HG03103 (cell line): ENCODE results near the gene KRT3.

ENCODE experiments used
- ATAC-seq: cut with Tn5 transposase; IDR thresholded peaks from one replicate; pipeline ENCODE4 v1.9.1; 2021; ENCODE audit warnings: low read depth; ENCODE audit not compliant: unreplicated experiment

KRT3 gene

DNA sequence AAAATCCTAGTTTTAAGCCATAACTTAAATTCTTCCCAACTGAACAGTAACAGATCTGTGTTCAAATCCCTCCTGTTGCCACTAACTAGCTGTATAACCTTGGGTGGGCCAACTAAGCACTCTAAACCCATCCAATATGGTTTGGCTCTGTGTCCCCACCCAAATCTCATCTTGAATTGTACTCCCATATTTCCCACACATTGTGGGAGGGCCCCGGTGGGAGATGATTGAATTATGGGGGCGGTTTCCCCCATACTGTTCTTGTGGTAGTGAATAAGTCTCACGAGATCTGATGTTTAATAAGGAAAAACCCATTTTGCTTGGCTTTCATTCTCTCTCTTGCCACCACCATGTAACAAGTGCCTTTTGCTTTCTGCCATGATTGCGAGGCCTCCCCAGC lies 19.2 kb upstream of the KRT3 start:
- ATAC-seq = no peak

GRCh38 chr12:52814710-52815155 lies 18.8 kb upstream of the KRT3 start:
- ATAC-seq = no peak

DNA sequence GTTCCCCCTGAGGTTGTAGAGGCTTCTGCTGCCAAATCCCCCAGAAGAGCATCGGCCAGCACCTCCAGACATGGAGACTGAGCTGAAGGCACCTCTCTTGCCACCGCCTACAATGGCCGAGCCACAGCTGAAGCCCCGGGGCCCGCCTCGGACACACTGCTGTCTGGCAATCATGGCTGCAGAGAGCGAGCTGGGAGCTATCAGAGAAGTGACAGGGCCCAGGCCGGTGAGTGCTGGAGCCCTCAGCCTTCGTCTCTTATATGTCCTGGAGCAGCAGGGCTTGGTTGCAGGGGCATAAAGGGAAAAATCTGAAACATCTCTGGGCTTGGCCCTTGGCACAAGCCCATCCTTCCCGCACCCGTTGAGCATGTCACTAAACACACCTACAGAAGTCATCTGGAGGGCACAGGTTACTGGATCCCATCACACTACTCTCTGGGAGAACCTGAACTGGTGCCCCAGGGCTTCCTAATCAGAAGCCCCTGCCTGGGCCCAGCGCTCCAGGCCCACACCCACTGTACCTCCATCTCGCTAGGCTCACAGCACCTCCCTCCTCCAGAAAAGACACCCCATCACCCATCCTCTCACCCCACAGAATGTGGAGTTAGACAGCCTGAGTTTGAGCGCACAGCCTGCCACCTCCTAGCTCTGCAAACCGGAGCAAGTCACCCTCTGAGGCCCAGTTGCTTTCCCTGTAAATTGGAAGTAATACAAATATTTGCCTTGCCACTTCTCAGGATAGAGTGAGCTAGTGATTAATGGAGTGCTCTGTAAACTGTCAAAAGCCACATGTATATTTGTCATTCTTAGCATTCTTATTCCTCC lies 18.2 kb upstream of the KRT3 start, which contains the start of gene KRT4:
TSS of gene KRT4 (minus strand) at position 232 of the 825 bp plus-strand sequence. CDS start at position 174, 58 bp downstream.
- ATAC-seq = no peak

DNA sequence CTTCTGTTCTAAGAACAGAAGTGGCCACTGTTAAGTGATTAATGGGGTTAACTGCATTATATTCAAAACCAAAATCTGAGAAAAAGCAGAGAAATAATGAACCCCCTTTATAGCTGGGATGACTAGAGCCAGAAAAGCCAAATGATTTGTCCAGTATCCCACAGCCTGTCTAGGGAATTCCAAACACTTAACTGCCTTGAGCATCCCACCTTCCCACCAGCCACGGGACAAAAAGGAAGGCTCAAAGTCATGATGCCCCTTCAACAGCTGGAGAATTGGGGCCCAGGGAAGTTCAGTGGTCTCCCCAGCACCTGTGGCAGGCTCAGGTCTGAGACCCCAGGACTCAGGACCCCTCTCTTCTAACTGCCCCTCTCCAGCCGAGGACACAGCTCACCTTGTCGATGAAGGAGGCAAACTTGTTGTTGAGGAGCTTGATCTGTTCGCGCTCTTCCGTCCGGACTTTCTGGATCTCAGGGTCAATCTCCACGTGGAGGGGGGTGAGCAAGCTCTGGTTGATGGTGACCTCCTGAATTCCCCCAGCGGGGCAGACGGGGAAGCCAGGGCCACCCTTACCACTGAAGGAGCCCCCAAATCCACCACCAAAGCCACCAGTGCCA lies 17.4 kb upstream of the KRT3 start:
- no peak for ATAC-seq

- ATAC-seq = no peak
Observed at GRCh38 chr12:52812749-52813148, 16.8 kb upstream of the KRT3 start.

GRCh38 chr12:52812073-52812400 lies 16.1 kb upstream of the KRT3 start:
- no peak for ATAC-seq

DNA sequence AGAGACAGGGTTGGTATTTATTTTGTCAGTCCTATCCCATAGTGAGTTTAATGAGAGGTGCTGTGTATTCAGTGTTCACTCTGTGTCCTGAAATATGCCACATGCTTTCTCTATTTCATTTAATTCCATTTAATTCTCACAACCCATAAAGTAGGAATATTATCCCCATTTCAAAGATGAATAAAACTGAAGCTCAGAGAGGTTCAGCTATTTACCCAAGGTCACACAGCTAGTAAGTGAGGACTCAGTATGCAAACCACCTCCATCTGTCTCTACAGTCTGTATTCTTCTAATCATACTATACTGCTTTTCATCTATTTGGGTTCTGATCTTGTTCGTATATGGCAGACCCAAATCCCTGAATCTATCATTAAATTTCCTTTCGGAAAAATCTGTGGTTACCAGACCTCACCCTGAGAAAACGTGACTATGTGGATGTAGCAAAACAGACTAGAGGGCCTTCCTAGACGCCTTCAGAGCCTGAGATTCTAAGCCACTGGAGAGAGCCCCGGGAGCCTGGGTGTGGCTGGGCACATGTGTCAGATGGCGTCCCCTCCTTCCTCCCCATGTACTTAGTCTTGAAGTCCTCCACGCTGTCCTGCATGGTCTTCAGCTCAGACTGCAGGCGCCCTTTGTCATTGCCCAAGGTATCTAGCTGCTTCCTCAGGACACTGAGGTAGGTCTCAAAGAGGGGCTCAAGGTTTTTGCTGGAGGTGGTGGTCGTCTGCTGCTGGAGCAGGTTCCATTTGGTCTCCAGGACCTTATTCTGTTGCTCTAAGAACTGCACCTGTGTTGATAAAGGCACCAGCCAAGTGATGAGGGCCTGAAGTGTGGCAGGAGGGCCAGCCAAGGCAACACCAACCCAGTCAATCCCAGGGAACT lies 15.5 kb upstream of the KRT3 start:
- no peak for ATAC-seq

- no peak for ATAC-seq
Observed at GRCh38 chr12:52810554-52810953, 14.6 kb upstream of the KRT3 start.

DNA sequence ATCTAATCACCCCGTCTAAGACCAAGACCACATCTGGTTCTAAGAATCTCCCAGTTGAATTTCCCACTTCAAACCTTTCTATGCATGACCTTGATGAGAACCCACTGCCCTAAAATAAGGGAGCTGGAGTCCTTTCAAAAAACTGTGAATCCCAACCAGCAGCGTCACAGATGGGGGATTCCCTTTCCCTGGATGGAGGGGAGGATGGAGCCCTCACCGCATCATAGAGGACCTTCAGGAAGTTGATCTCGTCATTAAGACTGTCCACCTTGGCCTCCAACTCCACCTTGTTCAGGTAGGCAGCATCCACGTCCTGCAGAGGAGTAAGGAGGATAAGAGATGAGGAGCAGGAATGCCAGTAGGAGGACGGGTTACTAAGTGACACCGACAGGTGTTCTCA lies 13.2 kb upstream of the KRT3 start:
- no peak for ATAC-seq

DNA sequence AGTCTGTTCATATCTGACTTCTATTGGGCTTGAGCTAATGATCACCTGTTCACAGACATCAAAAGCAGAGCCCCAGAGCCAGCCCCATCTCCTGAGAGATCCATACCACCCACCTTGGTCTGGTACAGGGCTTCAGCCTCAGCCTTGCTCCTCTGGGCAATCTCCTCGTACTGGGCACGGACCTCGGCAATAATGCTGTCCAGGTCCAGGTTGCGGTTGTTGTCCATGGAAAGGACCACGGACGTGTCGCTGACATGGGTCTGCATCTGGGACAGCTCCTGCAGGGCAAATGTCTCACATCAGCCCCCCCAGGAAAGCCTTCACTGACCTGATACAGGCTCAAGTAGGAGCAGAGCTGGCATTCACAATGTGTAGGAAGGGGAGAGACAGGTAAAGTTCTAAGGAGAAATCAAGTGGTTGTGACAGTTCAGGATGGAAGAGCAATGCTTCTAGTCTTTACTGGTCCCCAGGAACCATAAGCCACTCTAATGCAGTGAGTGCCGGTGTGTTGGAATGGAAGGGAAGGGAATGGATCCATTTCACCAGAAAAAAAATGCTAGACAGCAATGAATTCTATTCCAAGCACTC lies 12.8 kb upstream of the KRT3 start:
- no peak for ATAC-seq

GRCh38 chr12:52807544-52808470 lies 11.9 kb upstream of the KRT3 start:
- ATAC-seq = no peak

DNA sequence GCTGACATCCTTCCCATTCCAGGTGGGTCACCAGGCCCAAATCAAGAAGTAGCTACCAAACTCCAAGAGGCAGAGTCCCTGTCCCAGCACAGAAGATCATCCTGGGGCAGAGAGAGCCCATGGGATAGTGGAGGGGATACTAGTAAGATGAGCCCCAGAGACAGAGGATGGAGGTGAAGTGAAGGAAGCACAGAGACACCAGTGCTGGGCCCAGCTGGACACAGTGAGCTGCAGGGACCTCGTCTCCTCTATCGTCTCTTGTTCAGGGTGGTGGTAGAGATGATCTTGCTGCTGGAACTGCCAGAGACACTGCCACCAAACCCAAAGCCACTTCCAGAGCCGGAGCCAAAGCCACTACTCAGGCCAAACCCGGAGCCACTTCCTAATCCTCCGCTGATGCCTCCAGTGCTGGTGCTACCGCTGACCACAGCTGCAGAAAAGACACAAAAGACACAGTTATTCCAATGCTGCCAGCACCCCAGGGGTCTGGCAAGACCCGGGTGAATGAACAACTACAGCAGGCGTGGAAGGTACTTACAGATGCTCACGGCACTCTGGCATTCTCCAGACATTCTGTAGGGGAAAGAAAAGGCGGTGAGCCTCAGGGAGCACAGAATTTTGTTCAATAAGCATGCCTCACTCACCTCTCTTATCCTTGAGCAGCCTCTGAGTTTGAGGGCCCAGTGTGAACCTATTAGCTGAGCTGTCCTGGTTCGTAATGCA lies 11.1 kb upstream of the KRT3 start:
- no peak for ATAC-seq

- no peak for ATAC-seq
Observed at GRCh38 chr12:52806169-52806811, 10.4 kb upstream of the KRT3 start.

- ATAC-seq = no peak
Observed at GRCh38 chr12:52805739-52806138, 9.8 kb upstream of the KRT3 start.

DNA sequence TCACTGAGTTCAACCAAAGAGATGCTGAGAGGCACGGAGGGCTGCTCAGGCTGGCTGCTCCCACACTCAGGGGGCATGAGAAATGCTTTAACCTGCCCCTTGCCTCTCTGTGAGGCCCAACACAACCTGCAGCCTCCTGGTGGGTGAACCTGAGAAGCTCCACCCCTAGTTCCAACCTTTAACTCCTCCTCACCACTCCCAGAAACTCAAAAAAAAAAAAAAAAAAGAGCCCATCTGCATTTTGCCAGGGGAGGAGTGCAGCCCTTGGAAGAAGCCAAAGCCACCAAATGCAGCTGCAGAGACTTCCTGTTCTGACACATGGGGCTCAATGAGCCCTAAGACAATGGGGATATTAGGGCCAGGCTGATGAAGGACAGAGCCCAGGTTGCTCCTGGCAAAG lies 9.1 kb upstream of the KRT3 start:
- no peak for ATAC-seq

DNA sequence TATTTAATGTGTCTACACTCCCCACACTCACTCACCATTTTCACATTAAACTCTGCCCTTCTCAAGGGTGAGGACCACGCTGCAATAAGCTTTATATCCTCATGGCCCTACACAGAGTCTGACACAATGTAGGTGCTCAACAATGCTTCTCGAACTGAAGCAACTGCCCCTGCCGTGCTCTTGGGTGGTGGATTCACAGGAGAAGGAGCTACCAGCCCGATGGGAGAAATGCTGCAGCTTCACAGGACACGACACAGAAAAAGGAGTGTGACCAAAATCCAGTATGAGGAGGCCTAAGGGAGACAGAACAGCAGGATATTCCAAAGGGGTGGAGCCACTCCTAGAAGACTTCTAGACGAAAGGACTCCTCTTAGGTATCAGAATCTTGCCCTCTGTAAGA lies 6.5 kb upstream of the KRT3 start:
- ATAC-seq = no peak

GRCh38 chr12:52801773-52802172 lies 5.9 kb upstream of the KRT3 start:
- ATAC-seq = no peak

GRCh38 chr12:52800259-52800917 lies 4.5 kb upstream of the KRT3 start:
- no peak for ATAC-seq
